Cardiac muscle cell (in vitro differentiated cells and primary cell): ENCODE data around the gene CDH4. TPM values are rescaled to one million over a fixed set of nuclear protein-coding genes. Genes with fewer than 3 reads are reported as not detected.

Experiments
- DNase-seq, 2 donors: peaks; one replicate each; pipeline versions ENCODE4 v3.0.0 to v3.0.0-alpha.2; 2010 to 2017; ENCODE audit warnings: low read depth in 1 of 2, low spot score in 1 of 2
- H3K27ac ChIP-seq: fragments of 200-600 bp; sonication (generic); 2 replicates; pipeline ENCODE4 v1.5.1; 2016
- H3K27me3 ChIP-seq: fragments of 200-600 bp; sonication (generic); 2 replicates; pipeline ENCODE4 v1.6.0; 2016; ENCODE audit warnings: control low read depth
- H3K36me3 ChIP-seq: fragments of 200-600 bp; sonication (generic); 2 replicates; pipeline ENCODE4 v1.5.1; 2016; ENCODE audit warnings: control low read depth
- H3K4me1 ChIP-seq: fragments of 200-600 bp; sonication (generic); 2 replicates; pipeline ENCODE4 v1.8.1; 2017; ENCODE audit warnings: low read depth, mild to moderate bottlenecking, mixed run types
- H3K4me3 ChIP-seq: fragments of 200-600 bp; sonication (generic); 2 replicates; pipeline ENCODE4 v1.5.1; 2016; ENCODE audit warnings: mild to moderate bottlenecking
- H3K9me3 ChIP-seq: fragments of 200-600 bp; sonication (generic); 2 replicates; pipeline ENCODE4 v1.5.1; 2017; ENCODE audit warnings: low read depth, mild to moderate bottlenecking, control low read depth
- polyA plus RNA-seq: library from polyadenylated mRNA; unstranded; fragments of >200 nt; fragmentation: Nextera tagmentation; extraction: Ambion mirVana; gene quantifications from 2 replicates; pipeline ENCODE4 v1.2.1, GENCODE V29; 2016
- total RNA-seq: library from RNA; depleted of rRNA; stranded (reverse); fragments of >200 nt; gene quantifications from 2 replicates; pipeline ENCODE4 v1.2.3, GENCODE V29; 2016
- TF ChIP-seq, protein P1 (sequence below): IDR thresholded peaks from 2 replicates; pipeline ENCODE4 v1.5.1; 2012; ENCODE audit warnings: low read depth, mild to moderate bottlenecking, low read length

Gene CDH4
- total and polyA plus RNA-seq, 2 experiments from 2014 or later, result 0.43 to 0.80 TPM

DNA sequence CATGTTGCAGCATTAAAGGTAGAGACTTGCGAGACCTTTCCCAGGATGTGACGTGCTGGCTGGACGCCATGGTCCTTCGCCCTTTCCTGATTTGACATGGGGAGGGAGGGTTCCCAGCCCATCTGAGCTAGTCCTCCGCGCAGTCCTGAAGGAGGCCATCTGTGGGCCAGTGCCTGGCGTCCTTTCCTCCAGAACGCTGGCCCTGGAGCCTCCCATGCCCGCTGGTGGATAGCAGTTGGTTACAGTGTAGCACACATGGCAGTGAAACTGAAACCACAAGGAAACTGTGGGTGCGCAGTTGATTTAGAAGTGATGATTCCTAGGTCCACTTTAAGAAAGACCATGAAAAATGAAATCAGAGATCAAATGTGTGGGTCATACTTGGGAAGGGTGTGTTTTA, 193.7 kb downstream of the CDH4 start:
- Histone ChIP-seq H3K4me3 (no peak overlapping the region), H3K4me1 (no peaks in the 10 kb centered on the region), H3K36me3 (no peaks in the 10 kb centered on the region), H3K27me3 (no peaks in the 10 kb centered on the region), H3K9me3 (no peaks in the 10 kb centered on the region), H3K27ac (no peak overlapping the region)
- no peak for DNase-seq
- TF ChIP-seq, protein P1, sequence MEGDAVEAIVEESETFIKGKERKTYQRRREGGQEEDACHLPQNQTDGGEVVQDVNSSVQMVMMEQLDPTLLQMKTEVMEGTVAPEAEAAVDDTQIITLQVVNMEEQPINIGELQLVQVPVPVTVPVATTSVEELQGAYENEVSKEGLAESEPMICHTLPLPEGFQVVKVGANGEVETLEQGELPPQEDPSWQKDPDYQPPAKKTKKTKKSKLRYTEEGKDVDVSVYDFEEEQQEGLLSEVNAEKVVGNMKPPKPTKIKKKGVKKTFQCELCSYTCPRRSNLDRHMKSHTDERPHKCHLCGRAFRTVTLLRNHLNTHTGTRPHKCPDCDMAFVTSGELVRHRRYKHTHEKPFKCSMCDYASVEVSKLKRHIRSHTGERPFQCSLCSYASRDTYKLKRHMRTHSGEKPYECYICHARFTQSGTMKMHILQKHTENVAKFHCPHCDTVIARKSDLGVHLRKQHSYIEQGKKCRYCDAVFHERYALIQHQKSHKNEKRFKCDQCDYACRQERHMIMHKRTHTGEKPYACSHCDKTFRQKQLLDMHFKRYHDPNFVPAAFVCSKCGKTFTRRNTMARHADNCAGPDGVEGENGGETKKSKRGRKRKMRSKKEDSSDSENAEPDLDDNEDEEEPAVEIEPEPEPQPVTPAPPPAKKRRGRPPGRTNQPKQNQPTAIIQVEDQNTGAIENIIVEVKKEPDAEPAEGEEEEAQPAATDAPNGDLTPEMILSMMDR, result no peak

- Histone ChIP-seq H3K9me3 (no peaks in the 10 kb centered on the region), H3K4me1 (no peaks in the 10 kb centered on the region)
- TF ChIP-seq, protein P1, result no peak
Measured at GRCh38 chr20:61447952-61448351, 195.9 kb downstream of the CDH4 start.

GRCh38 chr20:61448386-61448785, 196.3 kb downstream of the CDH4 start:
- no peak for DNase-seq
- H3K9me3 ChIP-seq, result no peaks in the 10 kb centered on the region
- no peak overlapping the region for H3K27ac ChIP-seq
- TF ChIP-seq, protein P1, result no peak
- no peaks in the 10 kb centered on the region for H3K4me1 ChIP-seq
- no peaks in the 10 kb centered on the region for H3K27me3 ChIP-seq
- no peaks in the 10 kb centered on the region for H3K36me3 ChIP-seq
- no peak overlapping the region for H3K4me3 ChIP-seq

More at GRCh38 chr20:61447952-61448351, 195.9 kb downstream of the CDH4 start:
- no peak overlapping the region for H3K27ac ChIP-seq
- no peaks in the 10 kb centered on the region for H3K36me3 ChIP-seq
- no peak overlapping the region for H3K4me3 ChIP-seq
- H3K27me3 ChIP-seq, result no peaks in the 10 kb centered on the region
- no peak for DNase-seq

GRCh38 chr20:61449057-61449609, 197.1 kb downstream of the CDH4 start:
- no peaks in the 10 kb centered on the region for H3K4me1 ChIP-seq
- H3K36me3 ChIP-seq, result no peaks in the 10 kb centered on the region
- no peak overlapping the region for H3K4me3 ChIP-seq
- no peaks in the 10 kb centered on the region for H3K9me3 ChIP-seq
- H3K27me3 ChIP-seq, result no peaks in the 10 kb centered on the region
- no peak for DNase-seq
- no peak overlapping the region for H3K27ac ChIP-seq
- TF ChIP-seq, protein P1, result no peak

DNA sequence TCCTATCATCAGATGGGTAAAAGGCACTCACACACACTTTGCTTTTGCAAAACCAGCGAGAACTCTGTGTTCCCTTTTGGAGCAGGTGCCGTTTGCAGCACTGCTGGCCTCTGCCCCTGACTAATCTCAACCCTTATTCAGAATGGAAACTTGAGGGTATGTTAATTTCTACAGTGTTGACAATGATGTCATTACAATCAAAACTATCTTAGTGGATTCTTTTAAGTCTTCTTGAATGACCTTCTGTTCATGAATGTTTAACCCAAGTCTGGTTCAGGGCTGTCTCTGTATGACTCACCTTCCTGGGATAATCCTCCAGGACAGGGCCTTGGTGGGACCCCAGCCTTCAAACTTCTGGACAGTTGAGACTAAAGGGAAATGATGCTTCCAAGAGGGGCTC, 197.9 kb downstream of the CDH4 start:
- DNase-seq, result no peak
- Histone ChIP-seq H3K27ac (no peak overlapping the region), H3K36me3 (no peaks in the 10 kb centered on the region), H3K27me3 (no peaks in the 10 kb centered on the region), H3K4me3 (no peak overlapping the region), H3K4me1 (no peaks in the 10 kb centered on the region), H3K9me3 (no peaks in the 10 kb centered on the region)
- TF ChIP-seq, protein P1, result no peak
